OCI-LY1 (cell line): ENCODE results near the gene UPK3B.
"Not testable (repeated sequence)": the region's sequence is repeated elsewhere in the genome, so short reads cannot be mapped to it uniquely, and the experiment has no call there.

ENCODE experiments used
- EZH2 ChIP-seq: fragments of 200-600 bp; sonication (generic), shearing (Covaris generic); IDR thresholded peaks from 2 replicates; pipeline ENCODE4 v1.8.0; 2017; ENCODE audit warnings: borderline replicate concordance, mixed run types, mild to moderate bottlenecking, antibody characterized with exemption, low read length, moderate library complexity, mixed read lengths
- TF ChIP-seq, protein P1 (sequence below): fragments of 200-600 bp; sonication (generic), shearing (Covaris generic); IDR thresholded peaks from 2 replicates; pipeline ENCODE4 v1.5.1; 2017; ENCODE audit warnings: mild to moderate bottlenecking, antibody characterized with exemption, low read length, moderate library complexity, mixed read lengths

DNA sequence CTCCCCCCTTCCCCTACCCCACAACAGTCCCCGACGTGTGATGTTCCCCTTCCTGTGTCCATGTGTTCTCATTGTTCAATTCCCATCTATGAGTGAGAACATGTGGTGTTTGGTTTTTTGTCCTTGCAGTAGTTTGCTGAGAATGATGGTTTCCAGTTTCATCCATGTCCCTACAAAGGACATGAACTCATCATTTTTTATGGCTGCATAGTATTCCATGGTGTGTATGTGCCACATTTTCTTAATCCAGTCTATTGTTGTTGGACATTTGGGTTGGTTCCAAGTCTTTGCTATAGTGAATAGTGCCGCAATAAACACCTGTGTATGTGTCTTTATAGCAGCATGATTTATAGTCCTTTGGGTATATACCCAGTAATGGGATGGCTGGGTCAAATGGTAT, 51.0 kb downstream of the UPK3B start:
- TF ChIP-seq, protein P1, sequence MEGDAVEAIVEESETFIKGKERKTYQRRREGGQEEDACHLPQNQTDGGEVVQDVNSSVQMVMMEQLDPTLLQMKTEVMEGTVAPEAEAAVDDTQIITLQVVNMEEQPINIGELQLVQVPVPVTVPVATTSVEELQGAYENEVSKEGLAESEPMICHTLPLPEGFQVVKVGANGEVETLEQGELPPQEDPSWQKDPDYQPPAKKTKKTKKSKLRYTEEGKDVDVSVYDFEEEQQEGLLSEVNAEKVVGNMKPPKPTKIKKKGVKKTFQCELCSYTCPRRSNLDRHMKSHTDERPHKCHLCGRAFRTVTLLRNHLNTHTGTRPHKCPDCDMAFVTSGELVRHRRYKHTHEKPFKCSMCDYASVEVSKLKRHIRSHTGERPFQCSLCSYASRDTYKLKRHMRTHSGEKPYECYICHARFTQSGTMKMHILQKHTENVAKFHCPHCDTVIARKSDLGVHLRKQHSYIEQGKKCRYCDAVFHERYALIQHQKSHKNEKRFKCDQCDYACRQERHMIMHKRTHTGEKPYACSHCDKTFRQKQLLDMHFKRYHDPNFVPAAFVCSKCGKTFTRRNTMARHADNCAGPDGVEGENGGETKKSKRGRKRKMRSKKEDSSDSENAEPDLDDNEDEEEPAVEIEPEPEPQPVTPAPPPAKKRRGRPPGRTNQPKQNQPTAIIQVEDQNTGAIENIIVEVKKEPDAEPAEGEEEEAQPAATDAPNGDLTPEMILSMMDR = not testable (repeated sequence)
- not testable (repeated sequence) for TF ChIP-seq EZH2
